Astrocyte (in vitro differentiated cells and primary cell): Measurements from ENCODE around the gene AMOTL1. TPM values are rescaled to one million over a fixed set of nuclear protein-coding genes. Genes with fewer than 3 reads are reported as not detected.

Experiments
- DNase-seq: peaks from one replicate; pipeline ENCODE4 v3.0.0-alpha.2; 2010; ENCODE audit warnings: low read depth
- FAIRE-seq: peaks from 2 replicates; lab custom pipeline; 2011; peaks lifted over from hg19 to GRCh38; lab: Jason Lieb, UNC
- H2AFZ ChIP-seq: 2 replicates; pipeline ENCODE4 v1.6.0; 2012; ENCODE audit warnings: low read depth, low read length, inconsistent platforms
- H3K27ac ChIP-seq: 2 replicates; pipeline ENCODE4 v1.5.1; 2011; ENCODE audit warnings: low read depth, low read length, inconsistent platforms
- H3K27me3 ChIP-seq: 2 replicates; pipeline ENCODE4 v1.6.0; 2011; ENCODE audit warnings: low read length, inconsistent platforms; ENCODE audit not compliant: insufficient read depth
- H3K36me3 ChIP-seq: 2 replicates; pipeline ENCODE4 v1.5.1; 2011; ENCODE audit warnings: low read length, inconsistent platforms; ENCODE audit not compliant: insufficient read depth
- H3K4me1 ChIP-seq: 2 replicates; pipeline ENCODE4 v1.5.1; 2011; ENCODE audit warnings: low read length, inconsistent platforms; ENCODE audit not compliant: insufficient read depth
- H3K4me2 ChIP-seq: 2 replicates; pipeline ENCODE4 v1.6.0; 2012; ENCODE audit warnings: low read length, inconsistent platforms
- H3K4me3 ChIP-seq: 2 replicates; pipeline ENCODE4 v1.5.1; 2011; ENCODE audit warnings: low read depth, mild to moderate bottlenecking, low read length, inconsistent platforms; ENCODE audit not compliant: insufficient read depth
- H3K79me2 ChIP-seq: 2 replicates; pipeline ENCODE4 v1.6.0; 2012; ENCODE audit warnings: mild to moderate bottlenecking, low read length, inconsistent platforms; ENCODE audit not compliant: insufficient read depth
- H3K9ac ChIP-seq: 2 replicates; pipeline ENCODE4 v1.6.0; 2012; ENCODE audit warnings: mild to moderate bottlenecking, low read length, inconsistent platforms
- H3K9me3 ChIP-seq: 2 replicates; pipeline ENCODE4 v1.5.1; 2012; ENCODE audit warnings: low read depth, mild to moderate bottlenecking, low read length, inconsistent platforms; ENCODE audit not compliant: insufficient read depth
- H4K20me1 ChIP-seq: 2 replicates; pipeline ENCODE4 v1.6.0; 2012; ENCODE audit warnings: low read length, inconsistent platforms; ENCODE audit not compliant: insufficient read depth
- H3K27ac Mint-ChIP-seq: one replicate; pipeline ENCODE4 v1.8.0; 2021; ENCODE audit warnings: mild to moderate bottlenecking, mixed read lengths; ENCODE audit not compliant: unreplicated experiment
- H3K27me3 Mint-ChIP-seq: one replicate; pipeline ENCODE4 v1.8.0; 2021; ENCODE audit warnings: low read depth, mixed read lengths; ENCODE audit not compliant: unreplicated experiment
- H3K36me3 Mint-ChIP-seq: one replicate; pipeline ENCODE4 v1.8.0; 2021; ENCODE audit warnings: low read depth, mixed read lengths; ENCODE audit not compliant: unreplicated experiment
- H3K4me1 Mint-ChIP-seq: one replicate; pipeline ENCODE4 v1.8.0; 2021; ENCODE audit warnings: low read depth, mixed read lengths; ENCODE audit not compliant: unreplicated experiment
- H3K4me3 Mint-ChIP-seq: one replicate; pipeline ENCODE4 v1.8.0; 2021; ENCODE audit warnings: mild to moderate bottlenecking, moderate library complexity, mixed read lengths; ENCODE audit not compliant: unreplicated experiment
- H3K9me3 Mint-ChIP-seq: one replicate; pipeline ENCODE4 v1.8.0; 2021; ENCODE audit warnings: mild to moderate bottlenecking, mixed read lengths; ENCODE audit not compliant: unreplicated experiment
- CTCF ChIP-seq: IDR thresholded peaks from 2 replicates; pipeline ENCODE4 v1.5.1; 2011; ENCODE audit warnings: low read depth, mild to moderate bottlenecking, inconsistent platforms, low read length, moderate library complexity; ENCODE audit not compliant: insufficient read depth
- EZH2 ChIP-seq: IDR thresholded peaks from 2 replicates; pipeline ENCODE4 v1.6.1; 2012; ENCODE audit warnings: mild to moderate bottlenecking, low read length, inconsistent platforms; ENCODE audit not compliant: insufficient read depth
- total RNA-seq: library from RNA; stranded (reverse); gene quantifications from 2 replicates; pipeline ENCODE4 v1.2.1, GENCODE V29; 2021

The AMOTL1 gene
- total RNA-seq, 1 donor from 2014 or later: 47.8 TPM

DNA sequence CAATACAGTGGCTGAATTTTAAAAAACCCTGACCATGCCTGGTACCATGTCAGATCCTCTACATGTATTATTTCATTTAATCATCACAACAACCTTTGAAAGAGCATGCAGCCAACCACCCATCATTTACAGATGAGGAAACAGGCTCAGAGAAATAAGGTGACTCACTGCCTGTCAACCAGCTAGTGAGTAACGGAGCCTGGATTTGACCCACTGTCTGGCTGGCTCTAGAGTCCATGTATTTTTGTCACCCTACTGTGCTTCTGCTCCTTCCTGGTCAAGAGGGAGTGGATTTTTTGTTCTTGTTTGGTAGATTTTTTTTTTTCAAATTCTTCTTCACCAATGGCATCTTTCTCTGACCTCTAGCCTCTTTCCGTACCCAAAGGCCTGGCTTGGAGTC, 127.8 kb downstream of the AMOTL1 start:
- peaks cover 4% of the 10 kb centered on the region for H3K36me3 ChIP-seq
- Mint-ChIP-seq H3K27me3 (no peaks in the 10 kb centered on the region), H3K4me1 (peaks cover 17% of the 10 kb centered on the region), H3K36me3 (peaks cover 21% of the 10 kb centered on the region), H3K4me3 (peak overlapping the region; percentile 18), H3K27ac (peak overlapping the region; percentile 93), H3K9me3 (peaks cover 10% of the 10 kb centered on the region)
- H3K27ac ChIP-seq: peak overlapping the region; percentile 76
- peak overlapping the region; percentile 60 for H3K4me2 ChIP-seq
- H3K4me3 ChIP-seq: no peak overlapping the region
- H4K20me1 ChIP-seq: no peaks in the 10 kb centered on the region
- no peaks in the 10 kb centered on the region for H3K27me3 ChIP-seq
- TF ChIP-seq CTCF (no peak), EZH2 (no peak)
- peak overlapping the region; percentile 43 for H3K9ac ChIP-seq
- peaks cover 11% of the 10 kb centered on the region for H3K4me1 ChIP-seq
- peaks cover 3% of the 10 kb centered on the region for H3K9me3 ChIP-seq
- peaks cover 8% of the 10 kb centered on the region for H3K79me2 ChIP-seq
- peak; percentile 82 for DNase-seq
- FAIRE-seq: peak; percentile 52
- H2AFZ ChIP-seq: no peak overlapping the region

DNA sequence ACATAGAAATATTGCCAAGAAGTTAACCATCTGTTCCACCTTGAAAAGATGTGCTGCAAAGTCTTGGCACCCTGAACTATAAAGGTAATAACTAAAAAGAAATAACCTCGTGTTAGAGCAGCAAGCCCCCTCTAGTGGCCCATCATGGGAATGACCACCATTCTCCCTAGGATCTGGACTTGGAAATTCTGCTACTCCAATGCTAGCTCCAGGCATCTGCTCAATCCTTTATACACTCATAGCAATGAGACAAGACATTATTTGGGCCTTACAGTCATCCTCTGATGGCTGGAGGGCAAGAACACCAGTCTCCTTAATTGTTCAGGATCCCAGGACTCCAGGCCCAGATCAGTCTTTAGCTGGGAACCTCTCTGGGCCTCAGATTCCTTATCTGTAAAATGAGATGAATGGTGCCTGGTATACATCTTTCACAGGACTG, 129.2 kb downstream of the AMOTL1 start:
- Histone ChIP-seq H2AFZ (no peak overlapping the region), H3K36me3 (peaks cover 4% of the 10 kb centered on the region), H3K4me3 (no peak overlapping the region), H3K4me2 (no peak overlapping the region), H3K79me2 (peaks cover 8% of the 10 kb centered on the region), H3K9me3 (peaks cover 3% of the 10 kb centered on the region), H3K9ac (no peak overlapping the region), H3K27me3 (no peaks in the 10 kb centered on the region), H3K4me1 (peaks cover 11% of the 10 kb centered on the region), H4K20me1 (no peaks in the 10 kb centered on the region), H3K27ac (no peak overlapping the region)
- Mint-ChIP-seq H3K4me1 (peaks cover 17% of the 10 kb centered on the region), H3K36me3 (peaks cover 25% of the 10 kb centered on the region), H3K27me3 (no peaks in the 10 kb centered on the region), H3K27ac (peak overlapping the region; percentile 69), H3K4me3 (no peak overlapping the region), H3K9me3 (peaks cover 10% of the 10 kb centered on the region)
- FAIRE-seq: peak; percentile 13
- peak; percentile 22 for DNase-seq
- peak; percentile 97 for TF ChIP-seq CTCF
- no peak for TF ChIP-seq EZH2

DNA sequence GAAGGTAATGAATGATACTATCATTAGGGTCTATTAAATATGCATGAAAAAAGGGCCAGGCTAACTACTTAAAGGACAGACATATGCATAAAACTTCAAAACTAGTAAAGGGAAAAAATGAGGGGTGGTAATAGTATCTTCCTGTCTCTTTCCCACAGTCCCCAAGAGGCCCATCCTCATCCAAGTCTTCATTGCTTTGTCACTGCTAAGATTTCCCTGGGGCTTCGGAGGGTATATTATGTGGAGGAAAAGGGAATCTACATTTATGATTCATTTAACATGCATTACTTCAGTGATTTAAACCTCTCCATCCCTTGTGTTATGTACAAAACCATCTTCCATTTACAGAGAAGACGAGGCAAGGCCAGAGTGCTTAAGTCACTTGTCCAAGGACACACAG, 139.1 kb downstream of the AMOTL1 start:
- no peaks in the 10 kb centered on the region for H3K9me3 ChIP-seq
- H2AFZ ChIP-seq: no peak overlapping the region
- DNase-seq (no peak), FAIRE-seq (no peak)
- H3K36me3 ChIP-seq: no peaks in the 10 kb centered on the region
- no peaks in the 10 kb centered on the region for H3K79me2 ChIP-seq
- H3K4me3 Mint-ChIP-seq: no peak overlapping the region
- peaks cover 2% of the 10 kb centered on the region for H4K20me1 ChIP-seq
- H3K9me3 Mint-ChIP-seq: peaks cover 6% of the 10 kb centered on the region
- H3K27ac ChIP-seq: no peak overlapping the region
- no peak overlapping the region for H3K27ac Mint-ChIP-seq
- no peak overlapping the region for H3K4me2 ChIP-seq
- no peak overlapping the region for H3K9ac ChIP-seq
- peaks cover 17% of the 10 kb centered on the region for H3K4me1 Mint-ChIP-seq
- no peak overlapping the region for H3K4me3 ChIP-seq
- peaks cover 31% of the 10 kb centered on the region for H3K36me3 Mint-ChIP-seq
- TF ChIP-seq EZH2: no peak
- TF ChIP-seq CTCF: no peak
- no peaks in the 10 kb centered on the region for H3K27me3 Mint-ChIP-seq
- peaks cover 13% of the 10 kb centered on the region for H3K4me1 ChIP-seq
- no peaks in the 10 kb centered on the region for H3K27me3 ChIP-seq
